Measurements from ENCODE around the gene TSPEAR.

DNA sequence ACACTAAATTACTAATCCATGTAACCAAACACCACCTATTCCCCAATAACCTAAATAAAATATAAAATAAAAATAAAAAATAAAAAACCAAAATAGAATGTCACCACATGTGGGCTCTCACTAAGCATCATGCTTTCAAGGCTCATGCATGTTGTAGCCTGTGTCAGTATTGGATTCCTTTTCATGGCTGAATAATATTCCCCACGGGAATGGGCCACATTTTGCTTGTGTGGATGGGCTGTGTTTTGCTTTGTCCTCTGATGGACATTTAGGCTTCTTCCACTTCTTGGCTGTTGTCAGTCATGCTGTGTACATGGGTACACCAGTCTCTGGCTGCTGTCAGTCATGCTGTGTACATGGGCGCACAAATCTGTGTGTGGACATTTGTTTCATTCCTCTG, 122.3 kb downstream of the TSPEAR start:
- TF ChIP-seq, protein P1, sequence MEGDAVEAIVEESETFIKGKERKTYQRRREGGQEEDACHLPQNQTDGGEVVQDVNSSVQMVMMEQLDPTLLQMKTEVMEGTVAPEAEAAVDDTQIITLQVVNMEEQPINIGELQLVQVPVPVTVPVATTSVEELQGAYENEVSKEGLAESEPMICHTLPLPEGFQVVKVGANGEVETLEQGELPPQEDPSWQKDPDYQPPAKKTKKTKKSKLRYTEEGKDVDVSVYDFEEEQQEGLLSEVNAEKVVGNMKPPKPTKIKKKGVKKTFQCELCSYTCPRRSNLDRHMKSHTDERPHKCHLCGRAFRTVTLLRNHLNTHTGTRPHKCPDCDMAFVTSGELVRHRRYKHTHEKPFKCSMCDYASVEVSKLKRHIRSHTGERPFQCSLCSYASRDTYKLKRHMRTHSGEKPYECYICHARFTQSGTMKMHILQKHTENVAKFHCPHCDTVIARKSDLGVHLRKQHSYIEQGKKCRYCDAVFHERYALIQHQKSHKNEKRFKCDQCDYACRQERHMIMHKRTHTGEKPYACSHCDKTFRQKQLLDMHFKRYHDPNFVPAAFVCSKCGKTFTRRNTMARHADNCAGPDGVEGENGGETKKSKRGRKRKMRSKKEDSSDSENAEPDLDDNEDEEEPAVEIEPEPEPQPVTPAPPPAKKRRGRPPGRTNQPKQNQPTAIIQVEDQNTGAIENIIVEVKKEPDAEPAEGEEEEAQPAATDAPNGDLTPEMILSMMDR (IDR thresholded peaks at IDR 0.05; ENCODE audit: insufficient read depth, low read length, poor library complexity, severe bottlenecking) = no peak
- TF ChIP-seq EZH2phosphoT487 (conservative IDR thresholded peaks at IDR 0.05; ENCODE audit: low read length) = no peak

Data from SU-DHL-6 (cell line).